T-helper 9 cell (primary cell): ENCODE data around the gene GPR45.

Source experiments
- DNase-seq: peaks from one replicate; pipeline ENCODE4 v3.0.0-alpha.2; 2020

The GPR45 gene

DNA sequence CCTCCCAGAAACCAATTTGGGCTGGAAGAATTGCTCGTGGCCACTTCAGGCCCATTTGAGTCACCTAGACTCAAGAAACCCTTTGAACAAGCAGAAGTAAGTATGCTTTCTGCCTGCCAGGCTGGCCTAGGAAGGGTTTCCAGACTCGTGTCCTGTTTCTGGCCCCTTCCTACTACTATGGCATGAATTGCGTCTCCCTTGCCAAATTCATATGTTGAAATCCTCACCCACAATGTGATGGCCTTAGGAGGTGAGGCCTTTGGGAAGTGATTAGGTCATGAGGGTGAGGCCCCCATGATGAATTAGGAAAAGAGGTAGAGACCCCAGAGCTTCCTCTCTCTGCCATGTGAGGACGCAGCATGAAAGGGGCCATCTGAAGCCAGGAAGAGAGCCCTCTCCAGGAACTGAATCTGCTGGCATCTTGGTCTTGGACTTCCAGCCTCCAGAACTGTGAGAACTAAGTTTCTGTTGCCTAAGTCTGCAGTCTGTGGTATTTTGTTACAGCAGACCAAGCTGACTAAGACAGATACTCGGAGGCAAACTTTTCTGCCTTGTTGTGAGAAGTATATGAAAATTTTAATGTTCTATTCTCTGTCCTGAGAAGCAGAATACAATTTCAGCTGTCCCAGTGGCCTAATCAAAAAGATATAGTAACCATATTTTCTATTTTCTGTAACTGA is 13.1 kb downstream of the GPR45 start:
- no peak for DNase-seq

GRCh38 chr2:105255979-105256378 is 14.4 kb downstream of the GPR45 start:
- no peak for DNase-seq

DNA sequence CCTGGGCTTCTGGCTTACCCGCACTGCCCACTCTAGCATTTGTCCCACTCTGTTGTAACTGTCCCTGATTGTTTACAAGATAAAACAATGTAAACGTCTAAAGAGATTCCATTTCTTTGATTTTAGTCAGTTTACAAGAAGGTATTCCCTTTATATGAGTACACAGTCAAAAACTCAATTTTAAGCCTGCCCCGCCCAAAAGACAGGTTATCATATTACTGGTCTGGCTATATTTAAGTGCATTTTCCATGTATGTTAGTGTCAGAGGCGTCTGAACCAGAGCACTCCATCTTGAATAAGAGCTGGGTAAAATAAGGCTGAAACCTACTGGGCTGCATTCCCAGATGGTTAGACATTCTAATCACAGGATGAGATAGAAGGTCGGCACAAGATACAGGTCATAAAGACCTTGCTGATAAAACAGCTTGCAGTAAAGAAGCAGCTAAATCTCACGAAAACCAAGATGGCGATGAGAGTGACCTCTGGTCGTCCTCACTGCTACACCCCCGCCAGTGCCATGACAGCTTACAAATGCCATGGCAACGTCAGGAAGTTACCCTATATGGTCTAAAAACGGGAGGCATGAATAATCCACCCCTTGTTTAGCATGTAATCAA is 15.0 kb downstream of the GPR45 start:
- no peak for DNase-seq

GRCh38 chr2:105257981-105258380 is 16.4 kb downstream of the GPR45 start:
- DNase-seq, result no peak

GRCh38 chr2:105258835-105259350 is 17.4 kb downstream of the GPR45 start:
- no peak for DNase-seq

- no peak for DNase-seq
Measured at GRCh38 chr2:105261061-105261460, 19.5 kb downstream of the GPR45 start.

- no peak for DNase-seq
Measured at GRCh38 chr2:105262651-105263091, 21.1 kb downstream of the GPR45 start.

DNA sequence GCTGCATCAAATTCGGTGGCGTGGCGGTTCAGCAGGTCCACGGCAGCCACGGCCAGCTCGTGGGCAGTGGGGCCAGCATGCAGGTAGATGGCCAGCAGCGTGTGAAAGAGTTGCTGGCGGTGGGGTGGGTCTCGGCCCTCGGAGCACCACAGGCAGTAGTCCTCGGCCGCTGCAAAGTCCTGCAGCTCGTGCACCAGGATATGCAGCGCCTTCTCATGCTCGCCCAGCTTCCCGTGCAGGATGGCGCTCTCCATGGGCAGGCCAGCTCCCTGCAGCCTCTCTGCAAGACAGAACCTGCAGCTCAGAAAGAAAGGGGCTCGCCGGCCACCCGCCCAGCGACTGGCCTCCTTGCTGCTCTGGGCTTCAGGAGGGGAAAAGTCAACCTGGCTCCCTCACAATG is 27.9 kb downstream of the GPR45 start:
- no peak for DNase-seq

DNA sequence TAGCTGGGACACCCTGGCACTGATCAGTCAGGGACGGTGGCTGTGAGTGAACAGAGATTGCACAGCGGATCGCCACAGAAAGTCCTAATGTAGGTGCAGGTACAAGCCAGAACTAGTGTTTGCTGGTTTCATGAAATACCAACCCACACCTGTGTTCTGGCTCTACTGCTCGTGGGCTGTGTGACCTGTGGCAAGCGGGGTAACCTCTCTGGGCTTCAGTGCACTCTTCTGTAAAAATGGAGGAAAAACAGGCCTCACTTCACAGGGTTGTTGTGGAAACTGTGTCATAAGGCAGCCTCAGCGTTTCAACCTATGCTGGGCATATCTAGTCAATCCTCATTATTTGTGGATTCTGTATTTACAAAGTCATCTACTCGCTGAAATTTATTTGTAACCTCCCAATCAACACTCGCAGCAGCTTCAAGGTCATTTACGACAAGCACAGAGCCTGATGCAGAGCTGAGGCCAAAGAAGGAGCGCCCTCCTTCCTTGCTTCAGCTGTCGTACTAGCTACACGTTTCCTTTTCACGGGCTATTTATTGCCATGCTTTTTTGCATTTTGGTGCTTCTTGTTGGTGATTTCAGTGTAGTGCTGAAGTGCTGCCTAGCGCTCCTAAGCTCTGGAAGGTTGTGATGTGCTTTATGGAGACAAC is 30.0 kb downstream of the GPR45 start:
- DNase-seq, result no peak

DNA sequence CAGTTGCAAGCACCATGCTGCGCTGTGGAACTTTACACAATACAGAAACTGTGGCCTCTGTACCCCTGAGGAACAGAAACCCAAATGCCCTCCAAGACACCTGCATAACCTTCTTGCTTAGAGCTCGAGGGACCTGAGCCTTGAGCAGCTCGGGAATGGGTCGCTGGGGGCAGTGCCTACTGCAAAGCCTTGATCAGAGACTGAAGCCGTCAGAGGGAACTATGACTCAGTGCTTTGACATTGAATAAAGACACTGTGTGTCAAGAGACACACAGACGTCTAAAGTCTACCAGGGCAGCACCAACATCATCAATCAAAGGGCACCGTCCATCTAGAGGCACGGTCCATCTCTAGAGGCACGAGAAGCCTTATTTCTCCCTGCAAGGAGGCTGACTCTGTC is 30.6 kb downstream of the GPR45 start:
- no peak for DNase-seq

- no peak for DNase-seq
Measured at GRCh38 chr2:105274046-105274445, 32.5 kb downstream of the GPR45 start.

DNA sequence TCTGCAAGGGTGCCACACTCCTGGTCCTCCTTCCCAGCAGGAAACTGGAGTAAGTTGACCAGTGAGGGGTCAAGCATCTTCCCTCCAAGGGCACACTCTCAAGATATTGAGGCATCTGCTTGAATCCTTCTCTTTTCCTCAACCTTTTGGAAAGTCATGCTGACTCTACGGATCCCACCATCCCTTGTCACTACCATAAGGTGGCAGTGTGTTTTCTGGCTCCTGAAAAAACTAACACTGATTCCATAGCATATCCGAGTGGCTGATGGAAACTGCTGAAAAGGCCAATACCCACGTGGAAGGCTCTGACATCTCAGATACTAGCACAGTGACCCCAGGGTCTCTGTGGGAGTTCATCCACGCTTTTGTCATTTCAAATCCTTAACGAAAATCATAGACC is 37.1 kb downstream of the GPR45 start:
- DNase-seq, result no peak

GRCh38 chr2:105279126-105279525 is 37.6 kb downstream of the GPR45 start:
- no peak for DNase-seq

DNA sequence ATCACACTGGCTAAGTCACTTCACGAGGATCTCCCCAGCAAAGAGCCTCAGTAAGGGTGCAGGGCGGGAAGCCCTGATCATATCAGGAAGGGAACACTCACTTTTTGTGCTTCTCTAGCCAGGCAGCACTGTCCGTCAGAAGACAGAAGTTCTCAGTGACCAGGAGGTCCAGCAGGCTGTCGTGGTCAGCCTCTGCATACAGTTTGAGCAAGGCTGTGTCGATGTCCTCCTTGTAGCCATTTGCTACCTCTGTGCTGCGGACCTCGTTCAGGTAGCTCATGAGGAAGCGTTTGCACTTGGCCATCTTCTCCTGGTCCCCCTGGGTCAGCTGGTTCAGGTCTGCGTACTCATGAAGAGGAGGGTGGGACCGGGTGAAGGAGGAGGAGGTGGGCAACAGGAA is 38.7 kb downstream of the GPR45 start:
- DNase-seq, result no peak

- DNase-seq, result no peak
Measured at GRCh38 chr2:105283532-105283931, 42.0 kb downstream of the GPR45 start.

GRCh38 chr2:105287692-105288091 is 46.1 kb downstream of the GPR45 start:
- no peak for DNase-seq

DNA sequence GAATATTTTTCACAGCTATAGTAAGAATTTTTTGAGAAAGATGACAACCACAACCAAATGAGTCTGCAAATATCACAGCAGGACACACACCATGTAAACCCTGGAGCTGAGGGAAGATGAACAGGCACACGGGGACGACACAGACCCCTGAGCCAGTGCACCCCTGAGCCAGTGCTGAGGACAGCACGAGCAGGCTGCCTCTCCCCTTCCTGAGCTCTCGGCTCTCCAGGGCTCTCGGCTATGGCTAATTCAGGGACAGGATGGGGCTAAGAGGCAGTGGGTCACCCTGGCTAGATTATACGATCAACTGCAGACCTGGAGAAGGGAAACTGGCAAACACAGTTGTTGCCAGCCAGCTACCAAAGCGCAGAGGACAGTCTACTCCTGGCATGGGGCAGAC is 46.6 kb downstream of the GPR45 start:
- no peak for DNase-seq

DNA sequence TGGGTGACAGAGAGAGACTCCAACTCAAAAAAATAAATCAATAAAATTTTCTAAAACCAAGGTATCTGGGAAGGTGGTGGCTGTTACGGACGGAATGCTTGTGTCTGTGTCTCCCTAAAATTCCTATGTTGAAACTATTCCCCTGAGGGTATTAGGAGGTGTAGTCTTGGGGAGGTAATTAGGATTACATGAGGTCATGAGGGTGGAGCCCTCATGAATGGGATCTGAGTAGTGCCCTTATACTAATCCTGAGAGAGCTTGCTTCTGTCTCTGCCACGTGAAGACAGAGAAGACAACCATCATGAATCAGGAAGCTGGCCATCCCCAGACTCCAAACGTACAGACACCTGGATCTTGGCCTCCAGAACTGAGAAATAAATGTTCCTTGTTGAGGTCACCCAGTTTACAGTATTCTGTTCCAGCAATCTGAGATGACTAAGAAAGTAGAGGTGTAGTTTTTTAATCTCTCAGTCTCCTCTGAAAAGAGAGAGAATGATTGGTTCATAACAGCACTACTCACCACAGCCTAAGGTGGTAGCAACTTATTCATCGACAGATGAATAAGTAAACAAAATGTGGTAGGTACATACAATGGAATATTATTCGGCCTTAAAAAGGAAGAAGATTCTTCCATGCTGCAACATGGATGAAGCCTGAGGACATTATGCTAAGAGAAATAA is 49.6 kb downstream of the GPR45 start:
- DNase-seq, result no peak

DNA sequence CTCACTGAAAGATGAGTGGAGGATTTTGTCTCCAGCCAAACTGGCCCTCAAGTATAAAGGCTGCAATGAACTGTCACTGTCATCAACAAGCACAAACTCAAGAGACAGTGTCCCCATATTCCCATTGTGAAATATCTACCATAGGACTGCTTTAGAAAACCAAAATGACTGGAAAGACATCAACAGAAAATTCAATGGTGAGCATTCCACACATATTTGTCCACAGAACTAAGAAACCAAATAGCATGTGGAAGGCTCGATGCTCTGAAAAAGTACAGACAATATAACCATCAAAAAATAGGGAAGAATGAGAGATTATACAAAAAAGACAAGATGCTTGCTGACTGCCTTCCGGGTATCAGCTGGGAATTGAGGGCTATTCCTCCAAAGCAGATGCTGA is 50.4 kb downstream of the GPR45 start:
- no peak for DNase-seq
